Stimulated activated CD8-positive, alpha-beta memory T cell treated with anti-CD3 and anti-CD28 coated beads, Interleukin-15, amount 100 ng/mL, for 4 hours (primary cell): Measurements from ENCODE around the gene CDX2.

Experiments used
- DNase-seq, 2 donors: peaks; one replicate each; pipeline ENCODE4 v3.0.0-alpha.2; 2020; ENCODE audit warnings: low read depth in 2 of 2

The CDX2 gene

GRCh38 chr13:27928805-27929753 is 40.0 kb downstream of the CDX2 start:
- DNase-seq = no peak

GRCh38 chr13:27928353-27928804 is 40.7 kb downstream of the CDX2 start:
- no peak for DNase-seq

GRCh38 chr13:27927444-27928352 is 41.4 kb downstream of the CDX2 start:
- no peak for DNase-seq

- DNase-seq = no peak
Measured at GRCh38 chr13:27926644-27927434, 42.3 kb downstream of the CDX2 start.

GRCh38 chr13:27925220-27925991 is 43.7 kb downstream of the CDX2 start:
- no peak for DNase-seq

GRCh38 chr13:27924529-27925141 is 44.5 kb downstream of the CDX2 start:
- DNase-seq = no peak

- DNase-seq = no peak
Measured at GRCh38 chr13:27923794-27924528, 45.2 kb downstream of the CDX2 start.

- DNase-seq = no peak
Measured at GRCh38 chr13:27922883-27923612, 46.1 kb downstream of the CDX2 start.

GRCh38 chr13:27921961-27922882 is 46.9 kb downstream of the CDX2 start:
- no peak for DNase-seq

GRCh38 chr13:27921421-27921960 is 47.6 kb downstream of the CDX2 start:
- DNase-seq = no peak

- no peak for DNase-seq
Measured at GRCh38 chr13:27920677-27921420, 48.3 kb downstream of the CDX2 start.

GRCh38 chr13:27919934-27920676 is 49.0 kb downstream of the CDX2 start, which contains the start of gene PDX1:
PDX1 (plus strand) TSS chr13:27920000; CDS start chr13:27920139, 139 bp downstream.
- DNase-seq = no peak

- no peak for DNase-seq
Measured at GRCh38 chr13:27919659-27919933, 49.5 kb downstream of the CDX2 start.

- no peak for DNase-seq
Measured at GRCh38 chr13:27918918-27919658, 50.0 kb downstream of the CDX2 start.
